SK-N-SH (cell line): ENCODE measurements around the gene UTF1. TPM values are rescaled to one million over a fixed set of nuclear protein-coding genes. Genes with fewer than 3 reads are reported as not detected.

ENCODE experiments used
- CTCF ChIA-PET: fragments of 300-600, 350-600 bp; formaldehyde crosslinking; extraction: SDS; loops from one replicate; lab custom pipeline; 2021; lab: Yijun Ruan, JAX
- POLR2A ChIA-PET: fragments of 350-600 bp; sonication (Branson Sonifier 250); formaldehyde crosslinking; extraction: SDS; loops from one replicate; lab custom pipeline; 2020; ENCODE audit warnings: antibody characterized with exemption, inconsistent platforms; lab: Yijun Ruan, JAX
- DNase-seq: peaks from one replicate; pipeline ENCODE4 v3.0.0; 2012
- H2AFZ ChIP-seq: fragments of 200-600 bp; sonication (generic); 2 replicates; pipeline ENCODE4 v1.8.1; 2016; ENCODE audit warnings: antibody characterized with exemption, mild to moderate bottlenecking, low read depth
- H3F3A ChIP-seq: fragments of 200-600 bp; sonication (generic); replicated peaks from 2 replicates; pipeline ENCODE3; 2016; ENCODE audit warnings: antibody characterized with exemption, mild to moderate bottlenecking; ENCODE audit not compliant: insufficient read depth
- H3K27ac ChIP-seq, 2 experiments: fragments of 200-500 bp in 1 of 2; fragments of 200-600 bp in 1 of 2; sonication (Bioruptor generic) in 1 of 2; sonication (generic), shearing (Covaris generic) in 1 of 2; 2 replicates each; pipeline versions ENCODE4 v1.5.1 to v1.6.1; 2014 to 2016; ENCODE audit warnings: low read depth in 2 of 2, inconsistent platforms in 1 of 2, low read length in 1 of 2, mild to moderate bottlenecking in 1 of 2, mixed read lengths in 1 of 2
- H3K27me3 ChIP-seq: fragments of 200-600 bp; sonication (generic), shearing (Covaris generic); 2 replicates; pipeline ENCODE4 v1.6.1; 2016; ENCODE audit warnings: mixed run types; ENCODE audit not compliant: insufficient read depth
- H3K36me3 ChIP-seq, 2 experiments: fragments of 200-500 bp in 1 of 2; fragments of 200-600 bp in 1 of 2; sonication (Bioruptor generic) in 1 of 2; sonication (generic) in 1 of 2; replicated peaks in 1 of 2; 2 replicates each; pipeline versions ENCODE3 to v1.5.1; 2014 to 2016; ENCODE audit warnings: low read length in 1 of 2, mild to moderate bottlenecking in 1 of 2; ENCODE audit not compliant: insufficient read depth in 2 of 2, control insufficient read depth in 1 of 2
- H3K4me1 ChIP-seq, 2 experiments: fragments of 200-500 bp in 1 of 2; fragments of 200-600 bp in 1 of 2; sonication (Bioruptor generic) in 1 of 2; sonication (generic), shearing (Covaris generic) in 1 of 2; 2 replicates each; pipeline versions ENCODE4 v1.5.1 to v1.6.1; 2014 to 2016; ENCODE audit warnings: low read depth in 1 of 2, low read length in 1 of 2, mixed run types in 1 of 2; ENCODE audit not compliant: insufficient read depth in 2 of 2, control insufficient read depth in 1 of 2
- H3K4me2 ChIP-seq: fragments of 200-600 bp; sonication (generic), shearing (Covaris generic); 2 replicates; pipeline ENCODE4 v1.6.1; 2017; ENCODE audit warnings: mixed run types
- H3K4me3 ChIP-seq, 2 experiments: fragments of 200-500 bp in 1 of 2; fragments of 200-600 bp in 1 of 2; sonication (Bioruptor generic) in 1 of 2; sonication (generic), shearing (Covaris generic) in 1 of 2; 2 replicates each; pipeline versions ENCODE4 v1.5.1 to v1.8.1; 2014 to 2016; ENCODE audit warnings: low read depth in 2 of 2, inconsistent platforms in 1 of 2, low read length in 1 of 2, mild to moderate bottlenecking in 1 of 2, mixed read lengths in 1 of 2, moderate library complexity in 1 of 2
- H3K79me2 ChIP-seq: fragments of 200-600 bp; sonication (generic); 2 replicates; pipeline ENCODE4 v1.8.1; 2017; ENCODE audit warnings: mild to moderate bottlenecking; ENCODE audit not compliant: insufficient read depth
- H3K9ac ChIP-seq: fragments of 200-600 bp; sonication (generic); 2 replicates; pipeline ENCODE4 v1.6.1; 2017; ENCODE audit warnings: mixed run types
- H3K9me2 ChIP-seq: fragments of 200-600 bp; sonication (generic); 2 replicates; pipeline ENCODE4 v1.6.1; 2017; ENCODE audit warnings: mixed run types
- H3K9me3 ChIP-seq: fragments of 200-600 bp; sonication (generic); 2 replicates; pipeline ENCODE4 v1.6.1; 2017; ENCODE audit warnings: mixed run types, mild to moderate bottlenecking, moderate library complexity
- H4K20me1 ChIP-seq: fragments of 200-600 bp; sonication (generic); 2 replicates; pipeline ENCODE4 v1.6.1; 2017; ENCODE audit warnings: mild to moderate bottlenecking, mixed run types; ENCODE audit not compliant: insufficient read depth
- CHD2 ChIP-seq: fragments of 150-350 bp; IDR thresholded peaks from 2 replicates; pipeline ENCODE4 v1.6.1; 2018; ENCODE audit warnings: low read length; ENCODE audit not compliant: partially characterized antibody
- EP300 ChIP-seq, 2 experiments: IDR thresholded peaks; 2 replicates each; pipeline versions ENCODE4 v1.4.0 to v1.6.1; 2012; ENCODE audit warnings: borderline replicate concordance in 1 of 2, low read depth in 1 of 2, low read length in 1 of 2
- FOSL2 ChIP-seq: IDR thresholded peaks from 2 replicates; pipeline ENCODE4 v1.4.0; 2012; ENCODE audit warnings: low read depth, mild to moderate bottlenecking, moderate library complexity, borderline replicate concordance
- GATA2 ChIP-seq: sonication (generic); formaldehyde crosslinking; IDR thresholded peaks from 2 replicates; pipeline ENCODE4 v1.5.0; 2020; ENCODE audit warnings: mild to moderate bottlenecking, missing genetic modification reagents
- MEF2A ChIP-seq: IDR thresholded peaks from 2 replicates; pipeline ENCODE4 v1.4.0; 2012; ENCODE audit warnings: low read depth, borderline replicate concordance
- MXI1 ChIP-seq: IDR thresholded peaks from 2 replicates; pipeline ENCODE4 v1.6.1; 2012; ENCODE audit warnings: mild to moderate bottlenecking, low read depth, low read length, improper control_type of control experiment
- POLR2AphosphoS5 ChIP-seq: IDR thresholded peaks from 2 replicates; pipeline ENCODE4 v1.6.1; 2012; ENCODE audit warnings: low read depth, low read length
- REST ChIP-seq: IDR thresholded peaks from 2 replicates; pipeline ENCODE4 v1.6.1; 2012; ENCODE audit warnings: mild to moderate bottlenecking, low read depth, low read length, moderate library complexity
- SMC3 ChIP-seq: IDR thresholded peaks from 2 replicates; pipeline ENCODE4 v1.6.1; 2012; ENCODE audit warnings: low read depth, low read length, improper control_type of control experiment
- TAF1 ChIP-seq: IDR thresholded peaks from 2 replicates; pipeline ENCODE4 v1.6.1; 2012; ENCODE audit warnings: low read depth, mild to moderate bottlenecking, low read length, moderate library complexity, borderline replicate concordance
- TCF12 ChIP-seq: IDR thresholded peaks from 2 replicates; pipeline ENCODE4 v1.4.0; 2012
- TEAD4 ChIP-seq: IDR thresholded peaks from 2 replicates; pipeline ENCODE4 v1.4.0; 2012; ENCODE audit warnings: mild to moderate bottlenecking, borderline replicate concordance; ENCODE audit not compliant: insufficient read depth
- YY1 ChIP-seq: IDR thresholded peaks from 2 replicates; pipeline ENCODE4 v1.4.0; 2012; ENCODE audit warnings: low read depth, mild to moderate bottlenecking
- ZBTB33 ChIP-seq: IDR thresholded peaks from 2 replicates; pipeline ENCODE4 v1.4.0; 2012; ENCODE audit warnings: low read depth, borderline replicate concordance
- WGBS: methylation state at CpG from one replicate; pipeline ENCODE4 v1.1.6; 2017; ENCODE audit warnings: low lambda C conversion rate; 5-methylcytosine and 5-hydroxymethylcytosine counted together
- polyA plus RNA-seq, 3 experiments: library from polyadenylated mRNA; depleted of rRNA; stranded (reverse); fragments of >200 nt; gene quantifications; 2 replicates each; pipeline ENCODE4 v1.2.3, GENCODE V29; 2012

The UTF1 gene
- polyA plus RNA-seq, 1 of the 3 experiments (the other 2 are of a cell fraction): not detected

GRCh38 chr10:133204226-133205015 is 25.6 kb upstream of the UTF1 start:
- no peak overlapping the region for H3K27ac ChIP-seq
- no peak for DNase-seq
- no peak overlapping the region for H3K4me2 ChIP-seq
- H3K4me3 ChIP-seq: no peak overlapping the region
- no peaks in the 10 kb centered on the region for H3K4me1 ChIP-seq
- H3F3A ChIP-seq: no peaks in the 10 kb centered on the region
- TF ChIP-seq CHD2: no peak
- no peak for TF ChIP-seq TAF1
- TF ChIP-seq POLR2AphosphoS5: no peak
- no peak for TF ChIP-seq TCF12
- no peak for TF ChIP-seq TEAD4
- TF ChIP-seq MEF2A: no peak
- no peak for TF ChIP-seq MXI1
- TF ChIP-seq EP300 (IDR thresholded peaks at IDR 0.05; ENCODE audit: borderline replicate concordance in 1 of 2, low read depth in 1 of 2, low read length in 1 of 2): no peak
- no peak for TF ChIP-seq SMC3
- no peak for TF ChIP-seq FOSL2
- no peak for TF ChIP-seq GATA2 (CRISPR knock-in tag)
- no peak for TF ChIP-seq YY1
- no peak for TF ChIP-seq ZBTB33
- no peak for TF ChIP-seq REST
- no peaks in the 10 kb centered on the region for H3K36me3 ChIP-seq
- WGBS: 60% methylated on average over 16 of the region's 38 CpGs
- 0 out of 2 replicates have a peak, but pooled peaks cover 5% of the 10 kb centered on the region for H3K27me3 ChIP-seq
- no peaks in the 10 kb centered on the region for H4K20me1 ChIP-seq
- POLR2A ChIA-PET: no interaction called here
- H3K9me3 ChIP-seq: no peaks in the 10 kb centered on the region
- H3K9me2 ChIP-seq: no peaks in the 10 kb centered on the region
- no peak overlapping the region for H3K9ac ChIP-seq
- no peaks in the 10 kb centered on the region for H3K79me2 ChIP-seq
- H2AFZ ChIP-seq: no peak overlapping the region
- CTCF ChIA-PET: interaction anchor here (0.7 kb wide), 1 partner anchor 61 kb away, joined by 3 read pairs; no protein-coding TSS in a partner anchor
